LNCaP clone FGC (cell line): Measurements from ENCODE around the gene ARPC2.

ENCODE experiments used
- DNase-seq: peaks from one replicate; pipeline ENCODE4 v3.0.0-alpha.2; 2011; ENCODE audit warnings: low read depth
- H3K4me3 ChIP-seq: 2 replicates; pipeline ENCODE4 v1.5.1; 2011; ENCODE audit warnings: mild to moderate bottlenecking, low read depth, low read length, control low read depth
- CTCF ChIP-seq: IDR thresholded peaks from 2 replicates; pipeline ENCODE4 v1.5.1; 2012; ENCODE audit warnings: mild to moderate bottlenecking; ENCODE audit not compliant: control insufficient read depth, insufficient read depth; ENCODE audit errors: extremely low read depth

The ARPC2 gene

DNA sequence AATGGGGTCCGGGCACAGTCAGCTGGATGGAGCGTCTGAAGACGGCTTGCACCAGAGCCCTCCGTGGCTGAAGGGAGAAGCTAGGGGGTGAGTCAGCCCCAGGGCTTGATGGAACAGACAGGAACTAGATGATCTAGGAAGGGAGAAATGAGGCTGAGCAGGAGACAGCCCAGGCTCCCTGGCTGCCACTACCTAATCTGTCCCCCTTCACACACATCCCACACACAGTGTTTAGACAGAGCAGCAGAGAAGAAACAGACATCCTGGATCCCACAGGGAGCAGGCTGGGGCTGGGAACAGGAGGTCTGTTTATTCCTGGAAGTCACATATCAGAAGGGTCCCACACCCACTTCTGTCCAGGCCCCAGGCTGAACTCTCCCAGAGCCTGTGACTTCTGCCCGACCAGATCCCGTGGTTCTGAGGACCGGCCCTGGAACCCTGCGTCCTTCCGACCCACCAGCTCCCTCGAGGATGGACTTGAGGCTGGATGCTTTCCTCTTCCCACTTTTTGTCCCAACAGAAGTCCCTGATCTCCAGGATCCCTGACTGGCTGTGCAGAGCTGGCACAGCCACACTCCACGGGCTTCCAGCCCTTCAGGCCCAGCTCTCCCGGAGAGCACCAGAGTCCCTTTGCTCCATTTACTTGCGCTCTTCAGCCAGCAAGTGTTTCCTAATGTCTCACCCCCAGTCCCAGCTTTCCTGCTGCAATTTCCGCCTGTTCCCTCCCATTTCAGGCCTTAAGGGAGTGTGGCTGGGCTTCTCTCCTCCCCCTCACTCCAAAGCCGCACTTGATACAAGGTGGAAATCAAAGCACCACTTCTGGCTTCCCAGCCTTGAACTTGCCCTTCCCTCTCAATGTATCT lies 42.3 kb downstream of the ARPC2 start:
- no peak for TF ChIP-seq CTCF
- no peak for DNase-seq
- H3K4me3 ChIP-seq = no peak overlapping the region

- DNase-seq = no peak
- no peak overlapping the region for H3K4me3 ChIP-seq
- no peak for TF ChIP-seq CTCF
Observed at GRCh38 chr2:218260166-218260565, 43.2 kb downstream of the ARPC2 start.

DNA sequence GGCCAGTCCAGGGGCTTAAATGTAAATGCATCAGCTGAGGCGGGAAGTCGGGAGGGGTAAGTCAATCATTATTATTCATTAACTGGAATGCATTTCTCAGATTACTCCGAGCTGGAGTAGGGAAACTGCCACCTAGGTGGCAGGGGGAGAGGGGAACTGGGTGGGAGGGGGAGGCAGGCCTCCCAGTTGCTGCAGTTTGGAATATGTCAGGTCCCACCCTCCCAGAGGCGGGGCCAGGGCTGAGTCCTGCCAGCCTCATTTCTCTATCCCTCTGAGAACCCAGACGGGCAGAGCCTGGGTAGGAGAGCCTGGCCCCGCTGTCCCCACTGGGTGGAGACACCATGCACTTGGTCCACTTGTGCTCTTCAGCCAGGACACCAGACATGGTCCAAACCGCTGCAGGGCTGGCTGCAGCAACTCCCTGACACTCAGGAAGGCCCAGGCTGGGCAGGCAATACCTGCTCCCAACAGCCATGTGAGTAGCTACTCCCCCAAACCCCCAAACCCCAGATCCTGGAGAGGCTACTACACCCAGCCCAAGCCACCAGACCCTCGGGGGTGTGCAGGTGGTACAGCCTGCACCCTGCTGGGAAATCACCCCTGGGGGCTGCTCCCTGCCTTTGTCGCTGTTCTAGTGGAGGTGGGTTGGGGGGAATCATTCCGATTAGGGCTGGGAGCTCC lies 43.9 kb downstream of the ARPC2 start, which contains the start of gene GPBAR1:
Gene GPBAR1, plus strand, starts transcription at position 274 of the 681 bp plus-strand sequence. CDS start 1,710 bp downstream, outside the sequence.
- DNase-seq = no peak
- no peak within 1 kb of the TSS for H3K4me3 ChIP-seq
- TF ChIP-seq CTCF = 0 out of 2 replicates have a peak, but pooled peaks have one; percentile 7

DNA sequence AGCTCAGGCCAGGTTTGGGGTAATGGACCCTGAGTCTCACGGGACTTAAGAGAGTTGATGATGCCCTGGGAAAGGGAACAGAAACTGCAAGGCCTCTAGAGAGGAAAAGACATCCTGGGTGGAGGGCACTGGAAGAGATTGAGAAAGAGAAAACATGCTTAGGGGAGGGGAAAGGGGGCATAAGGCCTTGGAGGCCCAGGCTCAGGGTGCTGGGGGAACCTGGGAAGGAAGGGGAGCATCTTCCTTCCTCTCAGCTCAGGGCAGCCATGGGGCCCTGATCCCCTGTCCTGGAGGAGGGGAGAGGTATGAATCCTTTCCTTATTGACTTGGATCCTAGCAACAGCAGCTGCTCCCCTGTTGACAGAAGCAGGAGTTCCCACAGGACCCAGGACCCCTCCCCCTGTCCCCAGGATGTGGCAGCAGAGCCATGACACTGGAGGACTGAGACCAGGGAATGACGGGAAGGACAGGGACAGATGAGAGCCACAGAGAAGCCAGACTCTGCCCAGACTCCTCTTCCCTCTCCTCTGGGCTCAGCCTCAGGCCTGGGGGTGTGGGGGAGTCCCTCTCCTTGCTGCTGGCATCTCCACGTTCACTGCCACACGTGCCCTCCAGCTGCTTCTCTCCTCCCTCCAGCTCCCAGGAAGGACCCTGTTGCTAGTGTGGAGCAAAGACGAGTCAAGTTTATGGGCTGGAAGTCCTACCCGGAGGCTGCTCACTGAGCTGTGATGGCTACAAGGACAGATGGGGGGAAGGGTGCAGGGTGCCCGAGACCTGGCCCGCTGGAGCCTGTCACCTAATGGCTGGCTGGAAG lies 44.6 kb downstream of the ARPC2 start:
- DNase-seq = no peak
- TF ChIP-seq CTCF = no peak
- H3K4me3 ChIP-seq = no peak overlapping the region

DNA sequence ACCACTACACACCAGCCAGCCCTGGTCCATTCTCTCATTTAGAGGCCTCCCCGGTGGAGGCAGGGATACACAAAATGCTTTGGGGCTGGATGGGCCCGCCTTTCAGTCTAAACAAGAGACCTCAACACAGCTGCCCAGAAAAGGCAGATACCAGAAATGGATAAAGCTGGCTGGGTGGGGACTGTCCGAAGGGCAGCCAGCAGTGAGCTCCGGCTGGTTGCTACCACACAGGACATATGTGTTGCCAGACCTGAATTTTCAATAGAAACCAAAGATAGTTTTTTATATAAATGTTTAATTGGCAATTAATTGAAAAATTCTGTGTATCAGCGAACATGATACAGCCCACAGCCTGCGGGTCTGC lies 45.2 kb downstream of the ARPC2 start:
- no peak for DNase-seq
- no peak for TF ChIP-seq CTCF
- no peak overlapping the region for H3K4me3 ChIP-seq

DNA sequence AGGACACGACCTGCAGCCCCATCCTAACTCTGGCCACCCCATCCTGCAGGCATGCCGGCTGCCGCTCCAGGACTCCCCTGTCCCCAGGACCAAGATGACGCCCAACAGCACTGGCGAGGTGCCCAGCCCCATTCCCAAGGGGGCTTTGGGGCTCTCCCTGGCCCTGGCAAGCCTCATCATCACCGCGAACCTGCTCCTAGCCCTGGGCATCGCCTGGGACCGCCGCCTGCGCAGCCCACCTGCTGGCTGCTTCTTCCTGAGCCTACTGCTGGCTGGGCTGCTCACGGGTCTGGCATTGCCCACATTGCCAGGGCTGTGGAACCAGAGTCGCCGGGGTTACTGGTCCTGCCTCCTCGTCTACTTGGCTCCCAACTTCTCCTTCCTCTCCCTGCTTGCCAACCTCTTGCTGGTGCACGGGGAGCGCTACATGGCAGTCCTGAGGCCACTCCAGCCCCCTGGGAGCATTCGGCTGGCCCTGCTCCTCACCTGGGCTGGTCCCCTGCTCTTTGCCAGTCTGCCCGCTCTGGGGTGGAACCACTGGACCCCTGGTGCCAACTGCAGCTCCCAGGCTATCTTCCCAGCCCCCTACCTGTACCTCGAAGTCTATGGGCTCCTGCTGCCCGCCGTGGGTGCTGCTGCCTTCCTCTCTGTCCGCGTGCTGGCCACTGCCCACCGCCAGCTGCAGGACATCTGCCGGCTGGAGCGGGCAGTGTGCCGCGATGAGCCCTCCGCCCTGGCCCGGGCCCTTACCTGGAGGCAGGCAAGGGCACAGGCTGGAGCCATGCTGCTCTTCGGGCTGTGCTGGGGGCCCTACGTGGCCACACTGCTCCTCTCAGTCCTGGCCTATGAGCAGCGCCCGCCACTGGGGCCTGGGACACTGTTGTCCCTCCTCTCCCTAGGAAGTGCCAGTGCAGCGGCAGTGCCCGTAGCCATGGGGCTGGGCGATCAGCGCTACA lies 45.9 kb downstream of the ARPC2 start:
- no peak for TF ChIP-seq CTCF
- DNase-seq = no peak
- H3K4me3 ChIP-seq = no peak overlapping the region
